Bronchial epithelial cell (primary cell): ENCODE measurements around the gene AK5. TPM values are rescaled to one million over a fixed set of nuclear protein-coding genes. Genes with fewer than 3 reads are reported as not detected.

Source experiments
- DNase-seq: peaks from one replicate; pipeline ENCODE4 v3.0.0-alpha.2; 2010; ENCODE audit warnings: low read depth
- FAIRE-seq: peaks from 2 replicates; lab custom pipeline; 2011; peaks lifted over from hg19 to GRCh38; lab: Jason Lieb, UNC
- H3K27me3 ChIP-seq: 2 replicates; pipeline ENCODE4 v1.5.1; 2011; ENCODE audit warnings: low read length; ENCODE audit not compliant: control insufficient read depth, insufficient read depth
- H3K36me3 ChIP-seq: 2 replicates; pipeline ENCODE4 v1.5.1; 2011; ENCODE audit warnings: low read length; ENCODE audit not compliant: control insufficient read depth, insufficient read depth
- H3K4me3 ChIP-seq: 2 replicates; pipeline ENCODE4 v1.5.1; 2011; ENCODE audit warnings: mild to moderate bottlenecking, low read depth, low read length, control low read depth
- total RNA-seq: library from RNA; depleted of rRNA; stranded (reverse); fragments of >200 nt; gene quantifications from 2 replicates; pipeline ENCODE4 v1.2.1, GENCODE V29; 2014
- TF ChIP-seq, protein P1 (sequence below): IDR thresholded peaks from 2 replicates; pipeline ENCODE4 v1.5.1; 2011; ENCODE audit warnings: mild to moderate bottlenecking, moderate library complexity, low read length, control low read depth, inconsistent platforms; ENCODE audit not compliant: insufficient read depth, severe bottlenecking

Gene AK5
- total RNA-seq, 1 donor from 2014 or later, result not detected

DNA sequence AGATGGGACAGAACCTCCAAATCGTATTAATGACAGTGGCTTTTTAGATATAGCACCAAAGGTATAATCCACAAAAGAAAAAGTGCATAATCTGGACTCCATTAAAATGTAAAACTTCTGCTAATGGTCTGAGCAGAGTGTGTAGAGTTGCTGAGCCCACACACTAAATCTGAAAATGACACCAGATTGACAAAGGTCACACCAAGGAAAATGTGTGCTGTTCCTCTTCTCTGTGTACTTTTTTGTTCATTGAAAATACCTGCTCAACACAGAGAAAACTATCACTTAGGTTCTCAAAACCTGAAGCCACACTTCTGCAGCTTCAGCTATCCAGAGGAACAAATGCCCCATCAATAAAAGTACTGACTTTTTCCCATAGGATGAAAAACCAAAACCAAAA lies 146.2 kb downstream of the AK5 start:
- Histone ChIP-seq H3K4me3 (no peak overlapping the region), H3K27me3 (no peaks in the 10 kb centered on the region), H3K36me3 (no peaks in the 10 kb centered on the region)
- FAIRE-seq (no peak), DNase-seq (no peak)
- TF ChIP-seq, protein P1, sequence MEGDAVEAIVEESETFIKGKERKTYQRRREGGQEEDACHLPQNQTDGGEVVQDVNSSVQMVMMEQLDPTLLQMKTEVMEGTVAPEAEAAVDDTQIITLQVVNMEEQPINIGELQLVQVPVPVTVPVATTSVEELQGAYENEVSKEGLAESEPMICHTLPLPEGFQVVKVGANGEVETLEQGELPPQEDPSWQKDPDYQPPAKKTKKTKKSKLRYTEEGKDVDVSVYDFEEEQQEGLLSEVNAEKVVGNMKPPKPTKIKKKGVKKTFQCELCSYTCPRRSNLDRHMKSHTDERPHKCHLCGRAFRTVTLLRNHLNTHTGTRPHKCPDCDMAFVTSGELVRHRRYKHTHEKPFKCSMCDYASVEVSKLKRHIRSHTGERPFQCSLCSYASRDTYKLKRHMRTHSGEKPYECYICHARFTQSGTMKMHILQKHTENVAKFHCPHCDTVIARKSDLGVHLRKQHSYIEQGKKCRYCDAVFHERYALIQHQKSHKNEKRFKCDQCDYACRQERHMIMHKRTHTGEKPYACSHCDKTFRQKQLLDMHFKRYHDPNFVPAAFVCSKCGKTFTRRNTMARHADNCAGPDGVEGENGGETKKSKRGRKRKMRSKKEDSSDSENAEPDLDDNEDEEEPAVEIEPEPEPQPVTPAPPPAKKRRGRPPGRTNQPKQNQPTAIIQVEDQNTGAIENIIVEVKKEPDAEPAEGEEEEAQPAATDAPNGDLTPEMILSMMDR, result no peak

DNA sequence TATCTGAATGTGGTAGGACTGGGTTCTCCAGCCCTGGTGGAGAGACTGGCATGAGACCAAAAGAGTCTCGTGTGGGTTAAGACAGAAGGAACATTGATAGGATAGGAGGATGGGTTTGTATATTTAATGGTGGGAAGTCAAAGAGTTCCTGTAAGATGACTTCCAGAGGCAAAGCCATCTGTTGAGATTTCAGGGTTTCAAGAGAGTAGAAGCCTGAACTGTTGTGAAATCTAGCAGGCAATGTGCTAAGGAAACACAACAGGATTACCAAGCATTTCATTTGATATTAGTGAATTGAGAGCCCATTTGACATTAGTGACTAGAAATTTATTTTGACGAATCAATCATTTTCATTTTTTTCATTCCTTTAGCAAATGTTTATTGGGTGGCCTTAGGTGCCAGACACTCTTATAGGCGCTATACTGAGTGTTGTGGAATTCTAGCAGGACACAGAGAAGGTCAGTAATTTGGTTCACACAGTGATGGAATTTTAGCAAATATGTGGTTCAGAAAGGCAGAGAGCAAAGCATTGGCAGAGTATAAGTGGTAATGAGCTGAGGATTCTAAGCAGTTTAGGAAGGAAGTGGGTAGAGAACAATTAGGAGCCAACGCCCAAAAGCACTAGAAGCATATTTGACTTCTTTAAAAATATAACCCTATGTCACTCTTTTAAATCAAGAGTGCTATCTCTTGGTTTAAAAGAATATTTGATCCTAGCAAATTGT lies 149.3 kb downstream of the AK5 start:
- TF ChIP-seq, protein P1, result no peak
- Histone ChIP-seq H3K27me3 (no peaks in the 10 kb centered on the region), H3K36me3 (no peaks in the 10 kb centered on the region), H3K4me3 (no peak overlapping the region)
- FAIRE-seq (no peak), DNase-seq (no peak)

DNA sequence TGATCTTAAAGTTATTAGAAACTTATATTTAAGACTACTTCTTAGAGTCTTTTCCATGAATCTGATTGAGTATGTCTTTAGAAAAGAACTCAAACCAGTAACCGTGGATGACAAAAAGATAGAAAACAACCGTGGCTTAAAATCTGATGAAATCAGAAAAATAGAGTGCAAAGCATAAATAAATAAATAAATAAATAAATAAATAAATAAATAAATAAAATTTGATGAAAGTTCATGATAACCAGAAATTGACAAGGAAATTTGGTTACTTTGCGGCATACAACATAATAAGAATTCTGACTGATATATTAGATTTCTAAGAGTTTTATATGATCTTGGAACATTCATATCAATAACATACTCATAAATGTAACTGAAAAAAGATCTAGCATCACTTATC lies 152.1 kb downstream of the AK5 start:
- H3K36me3 ChIP-seq, result no peaks in the 10 kb centered on the region
- FAIRE-seq, result no peak

DNA sequence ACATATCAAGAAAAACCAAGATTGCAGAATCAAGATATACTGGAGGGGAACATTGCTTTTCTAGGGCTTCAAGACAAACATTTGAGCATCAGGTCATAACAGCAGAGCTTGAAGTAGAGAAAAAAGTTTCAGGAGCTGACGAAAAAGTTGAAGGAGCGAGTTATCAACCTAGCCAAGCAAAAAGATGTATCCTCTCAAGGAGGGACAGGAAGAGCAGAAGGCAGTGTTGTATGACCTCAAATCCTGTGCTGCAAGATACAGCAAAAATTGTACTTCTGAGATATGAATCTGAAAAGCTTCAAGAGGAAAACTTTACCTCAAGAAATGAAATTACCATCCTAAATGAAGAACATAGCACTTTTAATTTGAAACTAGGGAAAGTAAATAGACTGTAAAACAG lies 153.1 kb downstream of the AK5 start:
- TF ChIP-seq, protein P1, result no peak
- no peak overlapping the region for H3K4me3 ChIP-seq
- H3K27me3 ChIP-seq, result no peaks in the 10 kb centered on the region
- H3K36me3 ChIP-seq, result no peaks in the 10 kb centered on the region
- DNase-seq (no peak), FAIRE-seq (no peak)

More for the DNA sequence above, 152.1 kb downstream of the AK5 start:
- Histone ChIP-seq H3K4me3 (no peak overlapping the region), H3K27me3 (no peaks in the 10 kb centered on the region)
- no peak for DNase-seq
- TF ChIP-seq, protein P1, result no peak

DNA sequence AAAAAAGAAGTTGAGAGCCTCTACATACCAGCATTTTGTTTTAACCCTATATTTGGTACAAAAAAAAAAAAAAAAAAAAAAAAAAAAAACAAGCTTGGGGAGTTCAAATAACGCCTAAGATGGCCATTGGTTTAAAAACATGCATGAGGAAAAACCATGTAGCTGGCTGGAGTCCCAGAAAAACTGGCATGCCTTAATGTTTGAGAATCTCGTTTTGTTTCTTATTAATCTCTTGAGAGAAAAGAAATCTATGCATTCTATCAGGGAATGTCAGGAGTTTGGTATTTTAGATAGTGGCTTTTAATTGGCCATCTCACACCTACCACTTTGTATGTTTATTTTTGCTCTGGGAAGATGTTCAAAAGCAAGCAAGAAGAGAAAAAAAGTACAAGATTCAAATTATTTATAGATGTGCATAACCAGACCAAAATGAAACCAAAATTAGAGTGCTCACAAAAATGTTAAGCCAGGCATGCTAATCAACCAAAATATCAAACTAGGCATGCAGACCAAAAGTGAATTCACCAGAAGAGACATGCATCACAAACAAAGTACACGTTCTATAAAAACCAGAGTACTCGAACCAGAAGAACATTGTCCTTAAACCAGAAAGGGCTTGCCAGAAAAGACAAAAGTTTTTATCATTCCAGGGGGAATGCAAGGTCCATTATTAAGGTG lies 156.6 kb downstream of the AK5 start:
- FAIRE-seq, result no peak
- Histone ChIP-seq H3K4me3 (no peak overlapping the region), H3K27me3 (no peaks in the 10 kb centered on the region), H3K36me3 (no peaks in the 10 kb centered on the region)
- DNase-seq, result no peak
- TF ChIP-seq, protein P1, result no peak
